H1 (cell line): ENCODE measurements around the gene APLP2. TPM values are rescaled to one million over a fixed set of nuclear protein-coding genes. Genes with fewer than 3 reads are reported as not detected.

Source experiments
- CTCF ChIA-PET: fragments of 300-600 bp; sonication (Branson Sonifier 250); formaldehyde crosslinking; loops from one replicate; lab custom pipeline; 2021; ENCODE audit not compliant: partially characterized antibody; lab: Charles Lee
- POLR2A ChIA-PET: fragments of 300-600 bp; sonication (Branson Sonifier 250); formaldehyde crosslinking; loops from one replicate; lab custom pipeline; 2021; ENCODE audit warnings: inconsistent platforms; ENCODE audit not compliant: partially characterized antibody; lab: Charles Lee
- DNase-seq, 2 experiments: peaks; one replicate each; pipeline versions ENCODE4 v3.0.0 to v3.0.0-alpha.2; 2010 to 2022; ENCODE audit warnings: low spot score in 2 of 2, low read depth in 1 of 2, mixed read lengths in 1 of 2
- FAIRE-seq: peaks from 2 replicates; lab custom pipeline; 2011; peaks lifted over from hg19 to GRCh38; lab: Jason Lieb, UNC
- H2AFZ ChIP-seq: 2 replicates; pipeline ENCODE4 v1.8.1; 2012; ENCODE audit warnings: low read length, inconsistent platforms
- H2AK5ac ChIP-seq: 2 replicates; pipeline ENCODE4 v1.6.1; 2013; ENCODE audit warnings: low read depth, low read length
- H2BK120ac ChIP-seq: replicated peaks from 2 replicates; pipeline ENCODE3; 2013; ENCODE audit warnings: low read depth, low read length, inconsistent platforms
- H2BK12ac ChIP-seq: 2 replicates; pipeline ENCODE4 v1.6.1; 2013; ENCODE audit warnings: low read depth, low read length
- H2BK15ac ChIP-seq: 2 replicates; pipeline ENCODE4 v1.6.1; 2013; ENCODE audit warnings: low read length
- H2BK20ac ChIP-seq: 2 replicates; pipeline ENCODE4 v1.6.1; 2013; ENCODE audit warnings: low read length
- H2BK5ac ChIP-seq: 2 replicates; pipeline ENCODE4 v1.6.1; 2013; ENCODE audit warnings: low read depth, low read length
- H3K14ac ChIP-seq: 2 replicates; pipeline ENCODE4 v1.6.1; 2013; ENCODE audit warnings: inconsistent platforms; ENCODE audit not compliant: insufficient read length
- H3K18ac ChIP-seq: 2 replicates; pipeline ENCODE4 v1.6.1; 2013; ENCODE audit warnings: low read length; ENCODE audit errors: extremely low read depth
- H3K23ac ChIP-seq: 2 replicates; pipeline ENCODE4 v1.6.1; 2013; ENCODE audit warnings: inconsistent platforms; ENCODE audit not compliant: insufficient read length
- H3K23me2 ChIP-seq: 2 replicates; pipeline ENCODE4 v1.6.1; 2013; ENCODE audit warnings: low read depth, low read length
- H3K27ac ChIP-seq: 2 replicates; pipeline ENCODE4 v1.6.1; 2011; ENCODE audit warnings: low read depth, low read length, inconsistent platforms
- H3K27me3 ChIP-seq, 4 experiments: replicated peaks in 1 of 4; 1 replicate in 1 of 4; 2 replicates in 3 of 4; pipeline versions ENCODE4 v1.6.1 to v1.8.1; 2011 to 2013; ENCODE audit warnings: low read length in 3 of 4, mild to moderate bottlenecking in 3 of 4, inconsistent platforms in 2 of 4, mixed read lengths in 2 of 4, moderate library complexity in 1 of 4; ENCODE audit not compliant: control insufficient read depth in 3 of 4, insufficient read depth in 3 of 4; ENCODE audit errors: extremely low read depth in 1 of 4
- H3K36me3 ChIP-seq, 4 experiments: 2 replicates each; pipeline versions ENCODE4 v1.6.1 to v1.8.1; 2011 to 2013; ENCODE audit warnings: mild to moderate bottlenecking in 4 of 4, low read length in 3 of 4, moderate library complexity in 2 of 4, control low read depth in 1 of 4, inconsistent platforms in 1 of 4; ENCODE audit not compliant: insufficient read depth in 4 of 4, control insufficient read depth in 2 of 4
- H3K4ac ChIP-seq: replicated peaks from 2 replicates; pipeline ENCODE3; 2013; ENCODE audit warnings: low read length, low read depth, mixed read lengths, inconsistent platforms; ENCODE audit not compliant: insufficient read length
- H3K4me1 ChIP-seq, 4 experiments: replicated peaks in 1 of 4; 1 replicate in 1 of 4; 2 replicates in 3 of 4; pipeline versions ENCODE4 v1.6.1 to v1.8.1; 2011 to 2013; ENCODE audit warnings: low read length in 3 of 4, inconsistent platforms in 2 of 4, mixed read lengths in 1 of 4; ENCODE audit not compliant: insufficient read depth in 4 of 4, control insufficient read depth in 3 of 4
- H3K4me2 ChIP-seq, 2 experiments: 2 replicates each; pipeline versions ENCODE4 v1.6.1 to v1.8.1; 2011 to 2013; ENCODE audit warnings: low read depth in 2 of 2, low read length in 2 of 2, control low read depth in 1 of 2, inconsistent platforms in 1 of 2, mild to moderate bottlenecking in 1 of 2; ENCODE audit not compliant: insufficient read depth in 1 of 2
- H3K4me3 ChIP-seq, 4 experiments: fragments of 200-600, 300-600 bp in 1 of 4; sonication (generic), shearing (Covaris generic), sonication (Bioruptor Twin) in 1 of 4; 2 replicates each; pipeline versions ENCODE4 v1.5.1 to v1.8.1; 2011 to 2016; ENCODE audit warnings: low read length in 4 of 4, low read depth in 3 of 4, control low read depth in 2 of 4, inconsistent platforms in 2 of 4, mild to moderate bottlenecking in 2 of 4, mixed read lengths in 1 of 4, moderate library complexity in 1 of 4; ENCODE audit not compliant: insufficient read depth in 2 of 4; ENCODE audit errors: extremely low read depth in 1 of 4
- H3K56ac ChIP-seq: replicated peaks from 2 replicates; pipeline ENCODE3; 2013; ENCODE audit warnings: low read depth, mild to moderate bottlenecking, mixed read lengths, low read length, inconsistent platforms; ENCODE audit not compliant: insufficient read length
- H3K79me1 ChIP-seq: 2 replicates; pipeline ENCODE4 v1.6.1; 2013; ENCODE audit warnings: low read depth, low read length, control low read depth
- H3K79me2 ChIP-seq, 2 experiments: 2 replicates each; pipeline versions ENCODE4 v1.6.1 to v1.8.1; 2012 to 2013; ENCODE audit warnings: low read length in 2 of 2, mild to moderate bottlenecking in 2 of 2, inconsistent platforms in 1 of 2; ENCODE audit not compliant: insufficient read depth in 2 of 2, control insufficient read depth in 1 of 2
- H3K9ac ChIP-seq, 4 experiments: replicated peaks in 1 of 4; 1 replicate in 1 of 4; 2 replicates in 3 of 4; pipeline versions ENCODE4 v1.6.1 to v1.8.1; 2011 to 2013; ENCODE audit warnings: low read depth in 3 of 4, low read length in 3 of 4, control low read depth in 2 of 4, mild to moderate bottlenecking in 2 of 4, moderate library complexity in 2 of 4, inconsistent platforms in 1 of 4; ENCODE audit errors: extremely low read depth in 1 of 4
- H3K9me3 ChIP-seq, 2 experiments: 2 replicates each; pipeline versions ENCODE4 v1.6.1 to v1.8.1; 2012 to 2013; ENCODE audit warnings: mild to moderate bottlenecking in 2 of 2, moderate library complexity in 2 of 2, control low read depth in 1 of 2, inconsistent platforms in 1 of 2, low read depth in 1 of 2, low read length in 1 of 2, mixed read lengths in 1 of 2; ENCODE audit not compliant: insufficient read depth in 2 of 2
- H4K20me1 ChIP-seq, 2 experiments: replicated peaks in 1 of 2; 2 replicates each; pipeline versions ENCODE3 to v1.8.1; 2011 to 2013; ENCODE audit warnings: inconsistent platforms in 2 of 2, low read length in 2 of 2, mild to moderate bottlenecking in 1 of 2; ENCODE audit not compliant: insufficient read depth in 2 of 2, control insufficient read depth in 1 of 2
- H4K5ac ChIP-seq: 2 replicates; pipeline ENCODE4 v1.6.1; 2013; ENCODE audit warnings: low read length, low read depth, mixed read lengths, inconsistent platforms; ENCODE audit not compliant: insufficient read length
- H4K8ac ChIP-seq: 2 replicates; pipeline ENCODE4 v1.8.0; 2013; ENCODE audit warnings: mild to moderate bottlenecking, moderate library complexity, low read length, inconsistent platforms; ENCODE audit not compliant: insufficient read depth; ENCODE audit errors: extremely low read depth
- H4K91ac ChIP-seq: replicated peaks from 2 replicates; pipeline ENCODE3; 2013; ENCODE audit warnings: low read length, mixed read lengths, inconsistent platforms; ENCODE audit not compliant: insufficient read length
- CHD2 ChIP-seq: IDR thresholded peaks from 2 replicates; pipeline ENCODE4 v1.6.1; 2012; ENCODE audit warnings: low read length, improper control_type of control experiment
- MAFK ChIP-seq: IDR thresholded peaks from 2 replicates; pipeline ENCODE4 v1.6.1; 2012; ENCODE audit warnings: low read depth, mild to moderate bottlenecking, improper control_type of control experiment, low read length
- RAD21 ChIP-seq, 2 experiments: IDR thresholded peaks in 1 of 2; conservative IDR thresholded peaks in 1 of 2; 2 replicates each; pipeline ENCODE4 v1.6.1; 2011; ENCODE audit warnings: low read depth in 2 of 2, low read length in 2 of 2, improper control_type of control experiment in 1 of 2, inconsistent platforms in 1 of 2, mild to moderate bottlenecking in 1 of 2, moderate library complexity in 1 of 2
- SAP30 ChIP-seq: fragments of 300-600 bp; sonication (generic); IDR thresholded peaks from 2 replicates; pipeline ENCODE4 v1.7.1; 2012; ENCODE audit warnings: low read length, moderate library complexity, mild to moderate bottlenecking, inconsistent platforms; ENCODE audit not compliant: insufficient read depth, insufficient replicate concordance
- SIN3A ChIP-seq, 2 experiments: IDR thresholded peaks in 1 of 2; conservative IDR thresholded peaks in 1 of 2; 2 replicates each; pipeline ENCODE4 v1.6.1; 2011 to 2012; ENCODE audit warnings: low read length in 2 of 2, improper control_type of control experiment in 1 of 2, low read depth in 1 of 2, mild to moderate bottlenecking in 1 of 2
- TAF7 ChIP-seq: optimal IDR thresholded peaks from 2 replicates; pipeline ENCODE3; 2011; ENCODE audit warnings: low read depth, mild to moderate bottlenecking, inconsistent platforms, low read length, moderate library complexity, borderline replicate concordance
- ZNF274 ChIP-seq: IDR thresholded peaks from 2 replicates; pipeline ENCODE4 v1.7.0; 2012; ENCODE audit warnings: low read length, borderline replicate concordance; ENCODE audit errors: extremely low read depth
- WGBS, 2 experiments: shearing (Covaris generic) in 1 of 2; methylation state at CpG; one replicate each; pipeline versions ENCODE4 v1.1.6 to v1.1.7; 2013 to 2015; ENCODE audit warnings: low lambda C conversion rate in 2 of 2, mixed read lengths in 2 of 2, inconsistent platforms in 1 of 2, low coverage in 1 of 2, missing lambda C conversion rate in 1 of 2; ENCODE audit not compliant: insufficient replicate concordance in 2 of 2, insufficient coverage in 1 of 2, insufficient read length in 1 of 2; ENCODE audit errors: extremely low coverage in 1 of 2, missing lambda C conversion rate in 1 of 2; 5-methylcytosine and 5-hydroxymethylcytosine counted together
- polyA plus RNA-seq, 7 experiments: library from polyadenylated mRNA; depleted of rRNA in 3 of 7; stranded (reverse) in 5 of 7; unstranded in 2 of 7; fragments of >200 nt in 5 of 7; fragments of 200-250 nt in 2 of 7; gene quantifications; 1 replicate in 5 of 7; 2 replicates in 1 of 7; 4 replicates in 1 of 7; pipeline versions ENCODE4 v1.2.1 to v1.2.3, GENCODE V29; 2011 to 2013; ENCODE audit warnings: missing spikeins in 2 of 7, mixed read lengths in 2 of 7
- total RNA-seq: library from RNA; stranded (reverse); fragmentation: NEBNext Ultra II Directional; extraction: Animal tissue kit (Norgen Biotek cat#: 25700); gene quantifications from 2 replicates; pipeline ENCODE4 v1.2.1, GENCODE V29; 2021

APLP2 gene
- total and polyA plus RNA-seq, 2 of the 8 experiments (the other 6 are each of a cell fraction or from before 2014, with no cell fraction given) = 222 to 315 TPM

DNA sequence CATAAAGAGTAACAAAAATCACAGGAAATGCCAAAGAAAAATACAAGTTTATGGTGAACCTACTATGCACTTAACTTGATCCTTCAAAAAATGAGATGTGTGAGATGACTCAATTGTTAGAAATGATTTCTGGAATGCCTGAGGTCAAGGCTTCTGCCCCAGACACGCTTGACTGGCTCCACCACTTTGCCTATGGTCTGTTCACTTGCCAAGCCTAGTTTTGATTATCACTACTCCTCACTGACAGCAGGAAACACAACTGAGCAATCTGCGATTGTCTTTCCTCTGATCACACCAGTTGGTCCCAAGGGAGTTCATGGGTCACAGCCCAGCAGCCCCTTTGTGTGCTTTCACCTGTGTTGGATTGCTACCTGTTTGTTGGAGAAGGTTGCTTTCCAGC is 46.5 kb upstream of the APLP2 start:
- FAIRE-seq = no peak

More for the DNA sequence above, 46.5 kb upstream of the APLP2 start:
- no peaks in the 10 kb centered on the region for H3K36me3 ChIP-seq
- no peak overlapping the region for H3K56ac ChIP-seq
- H3K18ac ChIP-seq = 0 out of 2 replicates have a peak overlapping the region, but pooled peaks have one; percentile 16
- H3K9ac ChIP-seq = no peak overlapping the region
- H2AFZ ChIP-seq = peak overlapping the region; percentile 27; the same call in 1 of the 2 replicates
- CTCF ChIA-PET = interaction anchor here (1.2 kb wide), 1 partner anchor 9 kb away, joined by 3 read pairs; no protein-coding TSS in a partner anchor
- H2BK5ac ChIP-seq = no peak overlapping the region
- H2BK12ac ChIP-seq = no peak overlapping the region; the same call in 1 of the 2 replicates
- H3K4me1 ChIP-seq = no peaks in the 10 kb centered on the region
- H3K79me2 ChIP-seq = no peaks in the 10 kb centered on the region
- no peak overlapping the region for H4K5ac ChIP-seq
- no peak overlapping the region for H2BK120ac ChIP-seq
- H4K8ac ChIP-seq = no peak overlapping the region
- H2BK20ac ChIP-seq = no peak overlapping the region
- no peak overlapping the region for H3K23ac ChIP-seq
- H3K27ac ChIP-seq = no peak overlapping the region
- no peak overlapping the region for H4K91ac ChIP-seq
- no peaks in the 10 kb centered on the region for H3K23me2 ChIP-seq
- no peaks in the 10 kb centered on the region for H4K20me1 ChIP-seq
- peaks cover 0 to 7% of the 10 kb centered on the region in 2 experiments; a peak in 1 of 4 replicates for H3K9me3 ChIP-seq
- H3K79me1 ChIP-seq = no peaks in the 10 kb centered on the region
- POLR2A ChIA-PET = interaction anchor here (2.0 kb wide), 1 partner anchor 20 kb away, joined by 7 read pairs; no protein-coding TSS in a partner anchor
- no peak overlapping the region for H3K4me3 ChIP-seq
- no peak for DNase-seq
- H2AK5ac ChIP-seq = no peak overlapping the region
- H3K27me3 ChIP-seq = no peaks in the 10 kb centered on the region
- H3K14ac ChIP-seq = no peak overlapping the region
- no peak overlapping the region for H3K4me2 ChIP-seq
- peak overlapping the region; percentile 75; the same call in 1 of the 2 replicates for H2BK15ac ChIP-seq
- 80% methylated on average over 2 of the region's 2 CpGs; no CpG with 5 or more reads in 1 of the 2 experiments for WGBS, 2 experiments
- H3K4ac ChIP-seq = no peak overlapping the region
- TF ChIP-seq TAF7 = no peak
- TF ChIP-seq RAD21 (IDR thresholded peaks at IDR 0.05 in 1 of 2, conservative IDR thresholded peaks at IDR 0.05 in 1 of 2; ENCODE audit: low read depth in 2 of 2, low read length in 2 of 2) = no peak
- no peak for TF ChIP-seq CHD2
- no peak for TF ChIP-seq SIN3A (conservative IDR thresholded peaks at IDR 0.05 in 1 of 2, IDR thresholded peaks at IDR 0.05 in 1 of 2; ENCODE audit: low read depth in 1 of 2, low read length in 2 of 2)
- no peak for TF ChIP-seq SAP30
- TF ChIP-seq MAFK = no peak
- TF ChIP-seq ZNF274 = no peak
- TF ChIP-seq, all 59 proteins: peak for 0
